ENCODE measurements around the gene DNALI1.

DNA sequence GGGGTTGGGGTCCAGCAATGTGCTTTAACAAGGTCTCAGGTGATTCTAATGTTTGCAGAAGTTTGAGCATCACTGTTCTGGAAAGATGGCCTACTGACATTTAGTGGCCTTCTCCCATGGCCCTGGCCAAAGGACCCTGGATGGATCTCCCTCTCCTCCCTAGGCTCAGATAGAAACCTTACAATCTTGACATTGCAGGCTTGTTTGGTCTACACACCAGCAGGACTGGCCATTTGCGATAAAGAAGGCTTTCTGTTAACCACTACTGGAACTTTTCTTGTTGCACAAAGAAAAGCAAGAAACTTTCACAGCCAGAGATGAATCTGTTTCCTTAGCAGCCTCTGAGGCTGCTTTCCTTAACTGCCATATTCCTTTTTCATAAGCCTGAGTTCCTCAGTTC is 6.2 kb downstream of the DNALI1 start:
- TF ChIP-seq GABPA (IDR thresholded peaks at IDR 0.05; ENCODE audit: low read depth) (no peak), SMC3 (IDR thresholded peaks at IDR 0.05; ENCODE audit: low read depth, low read length) (no peak), POLR2AphosphoS5 (IDR thresholded peaks at IDR 0.05; ENCODE audit: low read depth, low read length) (no peak), EZH2phosphoT487 (IDR thresholded peaks at IDR 0.05; ENCODE audit: borderline replicate concordance, low read depth) (no peak)
- TF ChIP-seq, protein P1, sequence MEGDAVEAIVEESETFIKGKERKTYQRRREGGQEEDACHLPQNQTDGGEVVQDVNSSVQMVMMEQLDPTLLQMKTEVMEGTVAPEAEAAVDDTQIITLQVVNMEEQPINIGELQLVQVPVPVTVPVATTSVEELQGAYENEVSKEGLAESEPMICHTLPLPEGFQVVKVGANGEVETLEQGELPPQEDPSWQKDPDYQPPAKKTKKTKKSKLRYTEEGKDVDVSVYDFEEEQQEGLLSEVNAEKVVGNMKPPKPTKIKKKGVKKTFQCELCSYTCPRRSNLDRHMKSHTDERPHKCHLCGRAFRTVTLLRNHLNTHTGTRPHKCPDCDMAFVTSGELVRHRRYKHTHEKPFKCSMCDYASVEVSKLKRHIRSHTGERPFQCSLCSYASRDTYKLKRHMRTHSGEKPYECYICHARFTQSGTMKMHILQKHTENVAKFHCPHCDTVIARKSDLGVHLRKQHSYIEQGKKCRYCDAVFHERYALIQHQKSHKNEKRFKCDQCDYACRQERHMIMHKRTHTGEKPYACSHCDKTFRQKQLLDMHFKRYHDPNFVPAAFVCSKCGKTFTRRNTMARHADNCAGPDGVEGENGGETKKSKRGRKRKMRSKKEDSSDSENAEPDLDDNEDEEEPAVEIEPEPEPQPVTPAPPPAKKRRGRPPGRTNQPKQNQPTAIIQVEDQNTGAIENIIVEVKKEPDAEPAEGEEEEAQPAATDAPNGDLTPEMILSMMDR (IDR thresholded peaks at IDR 0.05), result no peak
- TF ChIP-seq, protein P2, sequence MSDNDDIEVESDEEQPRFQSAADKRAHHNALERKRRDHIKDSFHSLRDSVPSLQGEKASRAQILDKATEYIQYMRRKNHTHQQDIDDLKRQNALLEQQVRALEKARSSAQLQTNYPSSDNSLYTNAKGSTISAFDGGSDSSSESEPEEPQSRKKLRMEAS (IDR thresholded peaks at IDR 0.05; ENCODE audit: low read depth), result no peak

All from SK-N-SH (cell line).